HG03159 (cell line): ENCODE measurements around the gene SLC16A3.

Source experiments
- ATAC-seq: cut with Tn5 transposase; IDR thresholded peaks from one replicate; pipeline ENCODE4 v1.9.1; 2021; ENCODE audit warnings: mild to moderate bottlenecking, moderate library complexity; ENCODE audit not compliant: unreplicated experiment

SLC16A3 gene

DNA sequence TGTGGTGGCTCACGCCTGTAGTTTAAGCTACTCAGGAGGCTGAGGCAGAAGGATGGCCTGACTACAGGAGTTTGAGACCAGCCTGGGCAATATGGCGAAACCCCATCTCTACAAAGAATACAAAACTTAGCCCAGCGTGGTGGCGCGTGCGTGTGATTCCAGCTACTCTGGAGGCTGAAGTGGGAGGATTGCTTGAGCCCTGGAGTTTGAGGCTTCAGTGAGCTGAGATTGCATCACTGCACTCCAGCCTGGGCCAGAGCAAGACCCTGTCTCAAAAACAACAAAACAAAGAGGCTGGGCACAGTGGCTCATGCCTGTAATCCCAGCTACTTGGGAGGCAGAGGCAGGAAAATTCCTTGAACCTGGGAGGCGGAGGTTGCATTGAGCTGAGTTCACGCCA, 51.7 kb downstream of the SLC16A3 start:
- no peak for ATAC-seq

GRCh38 chr17:82281076-82281475, 52.2 kb downstream of the SLC16A3 start:
- no peak for ATAC-seq

- ATAC-seq = no peak
Observed at GRCh38 chr17:82281502-82282238, 52.8 kb downstream of the SLC16A3 start.

DNA sequence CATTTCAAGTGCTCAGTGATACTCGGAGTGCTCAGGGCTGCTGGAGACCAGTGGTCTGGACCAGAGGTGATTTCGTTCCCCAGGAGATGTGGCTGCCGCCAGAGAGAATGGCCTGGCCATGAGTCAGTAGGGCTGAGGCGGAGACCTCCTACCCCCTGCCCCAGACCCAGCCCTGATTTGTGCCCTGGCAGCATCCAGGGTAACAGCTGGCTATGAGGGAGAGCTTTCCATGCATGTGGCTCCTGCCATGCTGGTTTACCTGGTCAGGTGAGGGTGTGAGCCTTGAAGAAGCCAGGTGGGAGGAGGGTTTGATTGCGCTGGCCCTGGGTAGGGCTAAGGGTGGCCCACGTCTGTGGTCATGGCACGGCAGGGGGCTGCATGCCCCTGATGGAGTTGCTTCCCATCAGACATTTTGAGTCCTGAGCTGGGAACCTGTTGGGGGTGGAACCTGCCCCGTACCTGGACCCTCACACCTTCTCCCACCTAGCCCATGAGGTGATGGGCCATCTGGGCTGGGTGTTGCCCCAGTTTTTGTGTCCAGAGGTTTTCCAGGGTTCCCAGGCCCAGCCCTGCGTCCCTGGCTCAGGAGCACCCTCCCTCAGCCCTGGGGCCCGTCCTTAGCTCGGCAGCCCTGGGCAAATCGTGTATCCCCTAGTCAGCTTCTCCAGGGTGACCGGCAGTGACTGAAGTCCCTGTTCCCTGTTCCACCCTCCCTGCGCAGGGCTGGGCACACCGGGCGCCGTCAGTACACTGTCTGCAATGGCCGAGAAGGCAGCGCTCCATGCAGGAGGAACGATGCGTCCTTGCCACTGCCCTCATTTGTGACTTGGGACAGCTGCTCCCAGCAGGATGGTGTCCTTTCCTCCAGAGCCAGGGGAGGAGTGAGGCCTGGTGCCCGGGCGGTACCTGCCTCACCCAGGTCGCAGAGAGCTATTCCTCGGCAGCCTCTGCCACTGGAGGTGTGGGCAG, 53.7 kb downstream of the SLC16A3 start:
- ATAC-seq = no peak

- ATAC-seq = no peak
Observed at GRCh38 chr17:82283208-82283749, 54.4 kb downstream of the SLC16A3 start.

GRCh38 chr17:82285141-82285540, 56.3 kb downstream of the SLC16A3 start:
- ATAC-seq = no peak

DNA sequence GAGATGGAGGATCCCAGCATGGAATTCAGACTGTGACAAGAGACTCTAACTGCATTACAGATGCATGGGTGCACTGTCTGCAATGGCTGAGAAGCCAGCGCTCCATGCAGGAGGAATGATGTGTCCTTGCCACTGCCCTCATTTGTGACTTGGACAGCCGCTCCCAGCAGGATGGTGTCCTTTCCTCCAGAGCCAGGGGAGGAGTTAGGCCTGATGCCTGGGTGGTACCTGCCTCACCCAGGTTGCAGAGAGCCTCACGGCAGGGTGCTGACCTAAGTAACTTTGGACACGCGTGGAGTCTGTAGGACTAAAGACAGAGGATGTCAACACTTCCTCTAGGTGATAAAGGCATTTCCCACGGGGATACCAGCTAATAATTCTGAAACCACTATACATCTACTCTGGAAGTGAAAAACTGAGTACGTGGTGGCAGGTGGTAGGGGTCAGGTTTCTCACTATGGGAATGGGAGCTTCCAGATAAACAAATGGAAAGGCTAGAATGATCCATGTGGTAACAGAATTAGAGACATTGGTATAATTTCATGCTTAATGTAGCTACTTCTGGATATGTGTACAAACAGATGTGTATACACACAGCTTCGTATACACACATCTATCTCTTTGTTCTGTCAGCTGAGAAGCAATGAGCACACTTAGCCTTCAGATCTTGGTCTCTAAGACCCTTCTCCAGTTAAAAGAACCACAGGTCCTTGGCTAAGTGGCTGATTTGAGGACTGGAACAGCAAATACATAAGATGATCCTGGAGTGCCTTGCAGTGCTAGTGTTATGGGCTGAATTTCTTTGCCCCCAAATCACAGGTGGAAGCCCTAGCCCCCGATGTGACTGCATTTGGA, 58.4 kb downstream of the SLC16A3 start:
- ATAC-seq = no peak

GRCh38 chr17:82287868-82288801, 59.3 kb downstream of the SLC16A3 start:
- ATAC-seq = no peak
